ENCODE results near the gene CALHM6. TPM values are rescaled to one million over a fixed set of nuclear protein-coding genes. Genes with fewer than 3 reads are reported as not detected.

Gene CALHM6
- total RNA-seq, 1 experiment from 2014 or later = 0.16 TPM

GRCh38 chr6:116459927-116460326 is 1.2 kb upstream of the CALHM6 start:
- Histone ChIP-seq H3K4me3 (no peak overlapping the region), H3K27me3 (no peaks in the 10 kb centered on the region), H3K9me3 (no peaks in the 10 kb centered on the region), H3K36me3 (no peaks in the 10 kb centered on the region)
- no peak for DNase-seq

GRCh38 chr6:116461932-116462885 is 1.0 kb downstream of the CALHM6 start:
- Histone ChIP-seq H3K27me3 (no peaks in the 10 kb centered on the region), H3K9me3 (no peaks in the 10 kb centered on the region)
- peak; percentile 63 for DNase-seq

DNA sequence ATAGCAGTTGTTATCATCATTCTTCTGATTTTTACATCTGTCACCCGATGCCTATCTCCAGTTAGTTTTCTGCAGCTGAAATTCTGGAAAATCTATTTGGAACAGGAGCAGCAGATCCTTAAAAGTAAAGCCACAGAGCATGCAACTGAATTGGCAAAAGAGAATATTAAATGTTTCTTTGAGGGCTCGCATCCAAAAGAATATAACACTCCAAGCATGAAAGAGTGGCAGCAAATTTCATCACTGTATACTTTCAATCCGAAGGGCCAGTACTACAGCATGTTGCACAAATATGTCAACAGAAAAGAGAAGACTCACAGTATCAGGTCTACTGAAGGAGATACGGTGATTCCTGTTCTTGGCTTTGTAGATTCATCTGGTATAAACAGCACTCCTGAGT is 2.1 kb downstream of the CALHM6 start:
- no peaks in the 10 kb centered on the region for H3K36me3 ChIP-seq
- no peaks in the 10 kb centered on the region for H3K27me3 ChIP-seq
- H3K4me3 ChIP-seq = no peak overlapping the region
- H3K9me3 ChIP-seq = no peaks in the 10 kb centered on the region
- DNase-seq = no peak

More at GRCh38 chr6:116461932-116462885, 1.0 kb downstream of the CALHM6 start:
- H3K36me3 ChIP-seq = no peaks in the 10 kb centered on the region
- H3K4me3 ChIP-seq = peak overlapping the region; percentile 35

DNA sequence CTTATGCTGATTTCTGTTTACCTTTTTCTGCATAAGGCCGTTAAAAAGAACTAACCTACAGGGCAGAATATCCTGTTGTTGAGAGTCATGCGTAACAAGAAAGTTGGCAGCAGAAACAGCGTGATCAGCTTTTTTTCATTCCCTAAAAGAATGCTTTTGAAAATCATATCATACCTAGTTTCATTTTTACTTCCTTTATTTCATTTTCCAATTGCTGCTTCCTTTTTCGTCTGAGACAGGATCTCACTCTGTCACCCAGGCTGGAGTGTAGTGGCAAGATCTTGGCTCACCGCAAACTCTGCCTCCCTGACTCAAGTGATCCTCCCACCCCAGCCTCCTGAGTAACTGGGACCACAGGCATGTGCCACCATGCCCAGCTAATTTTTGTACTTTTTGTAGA is 4.1 kb downstream of the CALHM6 start:
- H3K9me3 ChIP-seq = no peaks in the 10 kb centered on the region
- no peak for DNase-seq
- no peaks in the 10 kb centered on the region for H3K27me3 ChIP-seq
- H3K36me3 ChIP-seq = no peaks in the 10 kb centered on the region
- no peak overlapping the region for H3K4me3 ChIP-seq

DNA sequence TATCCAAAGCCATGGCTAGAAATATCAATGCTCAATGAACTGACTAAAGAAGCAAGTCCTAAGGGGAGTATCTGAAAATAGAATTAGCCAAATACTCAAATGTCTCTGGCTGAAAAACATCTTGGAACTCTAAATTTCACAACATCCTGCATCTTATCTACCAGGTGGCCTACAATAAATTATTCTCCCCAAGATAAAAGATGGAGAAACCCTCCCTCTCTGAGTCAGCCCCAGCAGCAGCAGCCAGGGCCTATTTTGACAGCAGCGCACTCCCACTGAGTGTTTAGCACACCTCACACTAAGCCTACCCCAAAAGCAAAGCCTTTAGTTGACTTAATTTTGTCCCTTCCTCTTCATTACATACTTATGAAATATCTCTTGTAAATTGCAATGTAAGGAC is 5.9 kb downstream of the CALHM6 start:
- Histone ChIP-seq H3K4me3 (no peak overlapping the region), H3K36me3 (no peaks in the 10 kb centered on the region), H3K9me3 (no peaks in the 10 kb centered on the region), H3K27me3 (no peaks in the 10 kb centered on the region)
- DNase-seq = no peak

DNA sequence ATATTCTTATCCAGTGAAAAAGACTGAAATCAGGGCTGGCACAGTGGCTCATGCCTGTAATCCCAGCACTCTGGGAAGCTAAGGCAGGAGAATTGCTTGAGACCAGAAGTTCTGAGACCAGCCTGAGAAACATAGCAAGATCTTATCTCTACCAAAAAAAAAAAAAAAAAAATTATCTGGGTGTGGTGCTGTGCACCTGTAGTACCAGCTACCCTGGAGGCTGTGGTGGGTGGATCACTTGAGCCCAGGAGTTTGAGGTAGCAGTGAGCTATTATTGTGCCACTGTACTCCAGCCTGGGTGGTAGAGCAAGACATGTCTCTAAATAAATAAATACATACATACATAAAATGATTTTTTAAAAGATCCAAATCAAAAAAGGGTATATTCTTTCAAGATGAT is 6.3 kb downstream of the CALHM6 start:
- H3K4me3 ChIP-seq = no peak overlapping the region
- no peaks in the 10 kb centered on the region for H3K36me3 ChIP-seq
- DNase-seq = no peak
- no peaks in the 10 kb centered on the region for H3K27me3 ChIP-seq
- H3K9me3 ChIP-seq = no peaks in the 10 kb centered on the region

GRCh38 chr6:116468293-116468692 is 7.1 kb downstream of the CALHM6 start:
- H3K4me3 ChIP-seq = no peak overlapping the region
- no peak for DNase-seq
- H3K27me3 ChIP-seq = no peaks in the 10 kb centered on the region
- no peaks in the 10 kb centered on the region for H3K36me3 ChIP-seq
- no peaks in the 10 kb centered on the region for H3K9me3 ChIP-seq

DNA sequence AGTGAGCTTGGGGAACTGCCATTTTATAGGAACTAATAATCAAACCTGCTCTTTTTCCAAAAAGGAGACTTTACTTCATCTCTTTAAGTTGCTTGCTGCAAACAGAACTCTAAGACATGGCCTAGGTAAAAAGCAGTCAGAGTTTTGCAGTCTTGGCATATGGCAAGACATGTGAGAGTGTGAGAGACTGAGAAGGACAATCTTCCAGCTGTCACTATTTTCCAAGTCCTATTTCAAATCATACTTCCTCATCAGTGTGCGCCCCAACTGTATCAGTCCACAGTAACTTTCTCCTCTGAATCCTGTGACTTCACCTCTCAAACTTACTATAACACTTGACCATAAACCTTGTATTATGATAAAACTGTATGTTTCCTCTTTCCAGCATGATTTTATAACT is 10.4 kb downstream of the CALHM6 start:
- H3K27me3 ChIP-seq = no peaks in the 10 kb centered on the region
- no peaks in the 10 kb centered on the region for H3K36me3 ChIP-seq
- no peak overlapping the region for H3K4me3 ChIP-seq
- no peaks in the 10 kb centered on the region for H3K9me3 ChIP-seq
- no peak for DNase-seq

- H3K36me3 ChIP-seq = no peaks in the 10 kb centered on the region
- no peaks in the 10 kb centered on the region for H3K9me3 ChIP-seq
- no peak overlapping the region for H3K4me3 ChIP-seq
- DNase-seq = no peak
- no peaks in the 10 kb centered on the region for H3K27me3 ChIP-seq
These were observed 11.5 kb downstream of the CALHM6 start for GRCh38 chr6:116472706-116473105.

DNA sequence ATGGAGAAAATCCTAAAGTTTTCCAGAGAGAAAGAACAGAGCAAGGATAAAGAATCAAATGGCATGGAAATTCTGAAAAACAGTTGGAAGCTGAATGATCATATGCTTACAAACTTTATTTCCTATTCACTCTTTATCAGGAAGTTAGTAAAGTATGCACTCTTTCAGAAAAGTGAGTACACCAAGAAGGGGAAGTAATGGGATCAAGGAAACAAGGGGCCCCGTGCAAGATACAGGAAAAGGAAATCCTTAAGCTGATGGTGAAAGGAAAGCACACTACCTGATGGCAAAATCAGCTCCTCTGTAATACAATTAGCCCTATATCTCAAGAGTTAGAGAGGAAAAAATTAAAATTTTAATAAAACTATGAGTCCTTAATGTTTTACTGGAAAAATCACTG is 14.0 kb downstream of the CALHM6 start:
- Histone ChIP-seq H3K36me3 (no peaks in the 10 kb centered on the region), H3K9me3 (no peaks in the 10 kb centered on the region), H3K27me3 (no peaks in the 10 kb centered on the region), H3K4me3 (no peak overlapping the region)
- no peak for DNase-seq

DNA sequence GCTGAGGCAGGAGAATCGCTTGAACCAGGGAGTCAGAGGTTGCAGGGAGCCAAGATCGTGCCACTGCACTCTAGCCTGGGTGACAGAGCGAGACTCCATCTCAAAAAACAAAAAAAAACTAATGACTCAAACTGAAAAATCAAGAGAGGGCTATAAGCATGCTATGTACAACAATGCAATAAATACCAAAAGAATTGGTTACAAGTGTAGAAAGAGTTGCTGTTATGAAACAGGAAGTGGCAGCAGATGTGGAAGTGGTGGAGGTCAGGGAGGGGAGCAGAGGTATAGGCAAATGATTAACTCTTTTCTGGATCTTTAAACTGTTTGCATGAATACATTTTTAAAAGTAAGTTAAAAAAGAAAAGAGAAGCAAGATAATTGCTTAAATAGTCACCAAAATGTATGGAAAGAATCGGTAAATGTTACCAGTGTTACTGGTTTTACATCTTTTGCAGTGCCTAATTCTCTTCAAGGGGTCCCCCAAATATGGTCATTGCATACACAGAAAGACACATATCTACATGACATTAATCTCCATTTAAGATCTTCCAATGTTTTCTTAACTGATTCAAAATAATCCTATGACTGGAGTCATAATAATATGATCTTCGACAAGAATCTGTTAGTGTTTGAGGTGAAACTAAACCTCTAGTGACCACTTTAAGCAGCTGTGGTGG is 15.0 kb downstream of the CALHM6 start:
- no peak overlapping the region for H3K4me3 ChIP-seq
- H3K27me3 ChIP-seq = no peaks in the 10 kb centered on the region
- no peaks in the 10 kb centered on the region for H3K36me3 ChIP-seq
- H3K9me3 ChIP-seq = no peaks in the 10 kb centered on the region
- no peak for DNase-seq

GRCh38 chr6:116482780-116483179 is 21.6 kb downstream of the CALHM6 start:
- H3K9me3 ChIP-seq = no peaks in the 10 kb centered on the region
- H3K36me3 ChIP-seq = no peaks in the 10 kb centered on the region
- no peak overlapping the region for H3K4me3 ChIP-seq
- no peak for DNase-seq
- H3K27me3 ChIP-seq = no peaks in the 10 kb centered on the region; the same call in 1 of the 2 replicates

- no peak overlapping the region for H3K4me3 ChIP-seq
- H3K36me3 ChIP-seq = no peaks in the 10 kb centered on the region
- no peak for DNase-seq
- H3K9me3 ChIP-seq = no peaks in the 10 kb centered on the region
- no peaks in the 10 kb centered on the region; the same call in 1 of the 2 replicates for H3K27me3 ChIP-seq
These were observed 22.4 kb downstream of the CALHM6 start for GRCh38 chr6:116483616-116484015.

DNA sequence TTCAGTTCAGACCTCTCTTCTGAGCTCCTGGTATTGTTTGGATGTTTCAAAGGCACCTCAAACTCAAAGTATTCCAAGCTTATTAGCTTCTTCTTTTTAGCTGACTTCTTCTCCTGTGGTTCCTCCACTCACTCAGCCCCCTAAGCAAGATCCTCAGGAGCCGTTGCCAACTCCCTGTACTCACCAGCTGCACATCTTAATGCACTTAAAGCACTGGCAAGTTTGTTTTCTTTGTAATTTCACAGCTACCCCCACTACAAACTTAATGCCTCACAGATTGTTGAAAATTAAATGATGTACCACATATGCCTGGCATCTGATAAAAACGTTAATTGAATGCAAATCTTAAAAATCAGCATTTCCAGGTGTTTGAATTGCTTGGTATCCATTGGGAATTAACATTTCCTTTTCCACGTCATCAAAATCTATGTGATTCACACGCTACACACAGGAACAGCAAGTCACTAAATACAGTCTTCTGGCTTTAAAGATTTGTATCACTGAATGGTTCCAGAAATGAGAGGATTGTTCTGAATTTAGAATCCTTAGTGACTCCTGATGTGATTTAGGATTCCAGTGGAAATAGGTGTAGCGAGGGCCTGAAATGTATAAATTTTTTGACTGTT is 24.5 kb downstream of the CALHM6 start:
- H3K4me3 ChIP-seq = no peak overlapping the region
- no peaks in the 10 kb centered on the region; the same call in 1 of the 2 replicates for H3K27me3 ChIP-seq
- no peaks in the 10 kb centered on the region for H3K36me3 ChIP-seq
- H3K9me3 ChIP-seq = no peaks in the 10 kb centered on the region
- no peak for DNase-seq

- no peak for DNase-seq
- H3K36me3 ChIP-seq = no peaks in the 10 kb centered on the region
- H3K9me3 ChIP-seq = no peaks in the 10 kb centered on the region
- no peaks in the 10 kb centered on the region for H3K27me3 ChIP-seq
- H3K4me3 ChIP-seq = no peak overlapping the region
These were observed 30.6 kb downstream of the CALHM6 start for GRCh38 chr6:116491610-116492330.

GRCh38 chr6:116492331-116493067 is 31.3 kb downstream of the CALHM6 start:
- Histone ChIP-seq H3K27me3 (no peaks in the 10 kb centered on the region), H3K36me3 (no peaks in the 10 kb centered on the region), H3K9me3 (no peaks in the 10 kb centered on the region), H3K4me3 (no peak overlapping the region)
- no peak for DNase-seq
